Thyroid gland (tissue), 4 donors: ENCODE data around the gene EEFSEC.

Experiments
- CTCF ChIP-seq, 6 experiments: fragments of 200-600 bp in 3 of 6; fragments of 450-650 bp in 3 of 6; sonication (generic) in 3 of 6; IDR thresholded peaks; one replicate each; pipeline ENCODE4 v1.5.1; 2016 to 2019; ENCODE audit warnings: antibody characterized with exemption in 6 of 6, mild to moderate bottlenecking in 2 of 6, inconsistent platforms in 1 of 6, moderate library complexity in 1 of 6
- POLR2A ChIP-seq, 2 donors: fragments of 450-650 bp; IDR thresholded peaks; one replicate each; pipeline ENCODE4 v1.6.1; 2017; ENCODE audit warnings: antibody characterized with exemption in 2 of 2, mild to moderate bottlenecking in 2 of 2, moderate library complexity in 1 of 2

GRCh38 chr3:128266453-128266852 is 113.2 kb downstream of the EEFSEC start:
- TF ChIP-seq POLR2A (IDR thresholded peaks at IDR 0.05): no peak
- no peak for TF ChIP-seq CTCF (IDR thresholded peaks at IDR 0.05)
